GM12878 (cell line): Measurements from ENCODE around the gene OSBPL5.

Experiments
- CTCF ChIP-seq, 3 experiments: IDR thresholded peaks in 2 of 3; conservative IDR thresholded peaks in 1 of 3; 2 replicates each; pipeline ENCODE4 v1.5.1; 2011; ENCODE audit warnings: low read depth in 3 of 3, low read length in 3 of 3, mild to moderate bottlenecking in 3 of 3, control low read depth in 2 of 3, moderate library complexity in 2 of 3, inconsistent platforms in 1 of 3, mixed read lengths in 1 of 3; ENCODE audit not compliant: control insufficient read depth in 2 of 3, insufficient read depth in 1 of 3; ENCODE audit errors: extremely low read depth in 1 of 3
- HCFC1 ChIP-seq: fragments of 150-350 bp; IDR thresholded peaks from 2 replicates; pipeline ENCODE4 v1.6.1; 2014; ENCODE audit warnings: low read length
- MLLT1 ChIP-seq: fragments of 450-650 bp; IDR thresholded peaks from 2 replicates; pipeline ENCODE4 v1.6.1; 2016; ENCODE audit warnings: mild to moderate bottlenecking
- MXI1 ChIP-seq: fragments of 150-350 bp; IDR thresholded peaks from 2 replicates; pipeline ENCODE4 v1.6.1; 2011; ENCODE audit warnings: low read depth, mild to moderate bottlenecking, inconsistent platforms, low read length, improper control_type of control experiment
- SMC3 ChIP-seq: IDR thresholded peaks from 2 replicates; pipeline ENCODE4 v1.6.1; 2011; ENCODE audit warnings: low read length, improper control_type of control experiment, borderline replicate concordance
- YY1 ChIP-seq: IDR thresholded peaks from 2 replicates; pipeline ENCODE4 v1.6.1; 2011; ENCODE audit warnings: low read depth, mild to moderate bottlenecking, low read length

- no peak for TF ChIP-seq MLLT1
- no peak for TF ChIP-seq SMC3
- no peak for TF ChIP-seq YY1
- TF ChIP-seq CTCF (IDR thresholded peaks at IDR 0.05 in 2 of 3, conservative IDR thresholded peaks at IDR 0.05 in 1 of 3; ENCODE audit: control insufficient read depth in 2 of 3, extremely low read depth in 1 of 3, insufficient read depth in 1 of 3, low read depth in 3 of 3, low read length in 3 of 3): no peak
- TF ChIP-seq MXI1: no peak
- no peak for TF ChIP-seq HCFC1
Measured at GRCh38 chr11:3190600-3190999, 25.5 kb upstream of the OSBPL5 start.
